Spleen (tissue), 11 donors: Measurements from ENCODE around the gene UBASH3B. TPM values are rescaled to one million over a fixed set of nuclear protein-coding genes. Genes with fewer than 3 reads are reported as not detected.
A peak's percentile ranks its signal among the peaks of the same experiment; 100 is the strongest.

Source experiments
- DNase-seq: peaks from one replicate; pipeline ENCODE4 v3.0.0-alpha.2; 2020
- H3K27ac ChIP-seq, 8 donors: fragments of 200-600 bp; sonication (generic) in 7 of 8; 1 replicate in 4 of 8; 2 replicates in 4 of 8; pipeline versions ENCODE4 v1.5.0 to v1.8.0; 2016 to 2021; ENCODE audit warnings: inconsistent platforms in 4 of 8, mild to moderate bottlenecking in 4 of 8, moderate library complexity in 1 of 8
- H3K27me3 ChIP-seq, 7 donors: fragments of 200-600 bp; sonication (generic) in 6 of 7; replicated peaks in 1 of 7; 1 replicate in 4 of 7; 2 replicates in 3 of 7; pipeline versions ENCODE4 v1.5.0 to v1.8.0; 2016 to 2021; ENCODE audit warnings: inconsistent platforms in 3 of 7, mild to moderate bottlenecking in 1 of 7
- H3K36me3 ChIP-seq, 6 donors: fragments of 200-600 bp; sonication (generic) in 5 of 6; 1 replicate in 4 of 6; 2 replicates in 2 of 6; pipeline versions ENCODE4 v1.5.0 to v1.8.0; 2016 to 2021; ENCODE audit warnings: inconsistent platforms in 2 of 6
- H3K4me1 ChIP-seq, 6 donors: fragments of 200-600 bp; sonication (generic) in 5 of 6; 1 replicate in 3 of 6; 2 replicates in 3 of 6; pipeline versions ENCODE4 v1.5.0 to v1.8.0; 2016 to 2021; ENCODE audit warnings: inconsistent platforms in 3 of 6
- H3K4me3 ChIP-seq, 8 donors: fragments of 200-600 bp; sonication (generic) in 7 of 8; 1 replicate in 4 of 8; 2 replicates in 4 of 8; pipeline versions ENCODE4 v1.5.0 to v1.8.0; 2016 to 2021; ENCODE audit warnings: inconsistent platforms in 4 of 8, mild to moderate bottlenecking in 4 of 8, moderate library complexity in 2 of 8
- H3K9me3 ChIP-seq, 8 donors: fragments of 200-600 bp; sonication (generic) in 7 of 8; 1 replicate in 4 of 8; 2 replicates in 4 of 8; pipeline versions ENCODE4 v1.5.0 to v1.8.0; 2016 to 2021; ENCODE audit warnings: inconsistent platforms in 4 of 8
- CTCF ChIP-seq, 11 experiments: fragments of 200-600 bp in 7 of 11; fragments of 450-650 bp in 4 of 11; sonication (generic) in 4 of 11; IDR thresholded peaks in 8 of 11; conservative IDR thresholded peaks in 3 of 11; 1 replicate in 7 of 11; 2 replicates in 4 of 11; pipeline versions ENCODE4 v1.4.0 to v1.8.0; 2016 to 2021; ENCODE audit warnings: antibody characterized with exemption in 11 of 11, inconsistent platforms in 4 of 11, mild to moderate bottlenecking in 1 of 11
- POLR2A ChIP-seq, 3 donors: fragments of 450-650 bp; IDR thresholded peaks; one replicate each; pipeline ENCODE4 v1.5.1; 2017; ENCODE audit warnings: antibody characterized with exemption in 3 of 3, mild to moderate bottlenecking in 1 of 3
- POLR2AphosphoS5 ChIP-seq, 3 donors: sonication (generic); formaldehyde crosslinking; IDR thresholded peaks; one replicate each; pipeline ENCODE4 v1.5.1; 2017; ENCODE audit warnings: antibody characterized with exemption in 3 of 3
- WGBS, 5 donors: extraction: QIAGEN DNeasy Blood & Tissue Kit in 3 of 5; methylation state at CpG; one replicate each; pipeline versions ENCODE4 v1.1.5 to v1.1.7; 2013 to 2018; 5-methylcytosine and 5-hydroxymethylcytosine counted together
- intact Hi-C: fragments of 100-400 bp; cut with DNase I; formaldehyde crosslinking; loops from one replicate; pipeline ENCODE4 v1.15.0; 2023; ENCODE audit warnings: low total_unique reads
- polyA plus RNA-seq, 3 donors: library from polyadenylated mRNA; stranded (reverse); fragments of 200-250 nt; gene quantifications; one replicate each; pipeline ENCODE4 v1.2.1, GENCODE V29; 2013
- total RNA-seq, 7 donors: library from RNA; depleted of rRNA in 3 of 7; stranded (reverse); fragments of >200 nt in 3 of 7; fragmentation: NEBNext Ultra II Directional in 4 of 7; extraction: Animal tissue kit (Norgen Biotek cat#: 25700) in 4 of 7; gene quantifications; one replicate each; pipeline versions ENCODE4 v1.1.0 to v1.2.1, GENCODE V29; 2016 to 2021
- donor health status: healthy with polysubstance abuse.
- donor health status: DM: no; HTN: no; CAD: no; lungs with moderate emphysema.
- donor health status: DM: no; HTN: no; CAD: no.
- donor health status: Bipolar disorder and iron deficiency.
- donor health status: healthy.
- donor health status: DM: no; HTN: no; CAD: no.
- donor health status: DM: yes; HTN: yes; CAD: no.

UBASH3B gene
- total and polyA plus RNA-seq, 10 donors, result 4.4 to 190 (median 77.9) TPM

DNA sequence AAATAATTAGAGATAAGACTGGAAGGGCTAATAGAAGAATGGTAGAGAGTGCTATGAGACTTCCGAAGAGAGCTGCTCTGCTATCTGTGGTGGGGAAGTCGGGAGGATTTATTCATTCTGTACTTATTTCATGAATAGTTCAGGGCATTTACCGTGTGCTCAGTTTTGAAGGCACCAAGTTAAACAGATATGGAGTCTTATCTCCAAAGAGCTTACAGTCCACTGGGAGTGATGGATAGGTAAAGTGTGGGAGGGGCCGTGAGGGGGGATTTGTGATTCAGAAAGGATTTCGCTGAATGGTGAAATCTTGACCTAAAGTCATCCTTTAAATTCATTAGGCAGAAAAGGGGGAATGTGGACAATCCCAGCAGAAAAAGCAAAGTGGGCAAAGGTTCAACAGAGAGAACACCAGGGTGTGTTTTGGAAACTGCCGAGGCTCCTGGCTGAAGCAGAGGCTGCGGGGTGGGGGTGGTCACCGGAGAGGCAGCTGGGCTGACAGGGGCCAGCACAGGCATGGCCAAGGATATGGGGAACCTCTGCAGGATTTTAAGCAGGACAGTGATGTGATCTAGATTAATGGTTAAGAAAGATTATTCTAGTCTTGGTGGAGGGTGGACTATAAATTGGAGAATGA lies 91.2 kb downstream of the UBASH3B start:
- Histone ChIP-seq H3K27me3 (no peaks in the 10 kb centered on the region), H3K4me3 (no peak overlapping the region), H3K36me3 (peaks cover 0 to 6% (median 0%) of the 10 kb centered on the region in 6 donors), H3K9me3 (no peaks in the 10 kb centered on the region), H3K27ac (peak overlapping the region in 7 of 8 donors; percentile 53 to 89 (median 82)), H3K4me1 (peaks cover 52 to 100% (median 86%) of the 10 kb centered on the region in 6 donors)
- no peak for DNase-seq
- TF ChIP-seq CTCF (IDR thresholded peaks at IDR 0.05 in 8 of 11, conservative IDR thresholded peaks at IDR 0.05 in 3 of 11) (no peak), POLR2AphosphoS5 (IDR thresholded peaks at IDR 0.05) (peak in 1 of 3 donors; percentile 12), POLR2A (IDR thresholded peaks at IDR 0.05) (no peak)
- intact Hi-C loops, result no loop called here
- WGBS, 5 donors, result 84 to 91% (median 87%) methylated on average over 8 of the region's 8 CpGs

DNA sequence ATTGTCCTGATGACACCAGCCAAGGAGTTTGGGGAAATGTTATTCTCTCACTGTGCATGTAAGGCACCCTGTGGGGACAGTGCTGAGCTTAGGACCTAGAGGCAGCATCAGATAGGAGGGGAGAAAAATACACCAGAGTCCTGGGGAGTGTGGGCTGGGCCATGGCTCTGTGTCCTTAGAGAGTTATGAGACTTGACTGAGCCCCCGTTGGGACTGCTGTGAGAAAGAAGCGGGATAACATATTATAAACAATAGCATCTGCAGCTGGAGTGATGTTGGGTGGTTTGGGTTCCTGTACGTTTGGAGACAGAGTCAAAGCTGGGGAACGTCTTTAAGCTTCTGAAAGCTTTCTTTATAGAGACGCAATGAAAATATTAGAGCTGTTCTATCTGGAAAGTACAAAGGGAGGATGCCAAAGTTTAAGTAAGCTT lies 91.8 kb downstream of the UBASH3B start:
- DNase-seq, result no peak
- Histone ChIP-seq H3K9me3 (no peaks in the 10 kb centered on the region), H3K27ac (peak overlapping the region in 6 of 8 donors; percentile 53 to 89 (median 83)), H3K36me3 (peaks cover 0 to 6% (median 0%) of the 10 kb centered on the region in 6 donors), H3K4me3 (no peak overlapping the region), H3K4me1 (peaks cover 46 to 100% (median 83%) of the 10 kb centered on the region in 6 donors), H3K27me3 (no peaks in the 10 kb centered on the region)
- 61 to 71% (median 66%) methylated on average over 5 of the region's 5 CpGs for WGBS, 5 donors
- intact Hi-C loops, result no loop called here
- no peak for TF ChIP-seq CTCF (IDR thresholded peaks at IDR 0.05 in 8 of 11, conservative IDR thresholded peaks at IDR 0.05 in 3 of 11)
- TF ChIP-seq POLR2A (IDR thresholded peaks at IDR 0.05), result no peak
- TF ChIP-seq POLR2AphosphoS5 (IDR thresholded peaks at IDR 0.05), result peak in 1 of 3 donors; percentile 25

GRCh38 chr11:122749005-122749687 lies 93.6 kb downstream of the UBASH3B start:
- Histone ChIP-seq H3K4me1 (peaks cover 28 to 100% (median 75%) of the 10 kb centered on the region in 6 donors), H3K27me3 (no peaks in the 10 kb centered on the region), H3K9me3 (no peaks in the 10 kb centered on the region), H3K4me3 (no peak overlapping the region), H3K36me3 (peaks cover 0 to 6% (median 0%) of the 10 kb centered on the region in 6 donors), H3K27ac (peak overlapping the region in 7 of 8 donors; percentile 31 to 89 (median 82))
- 23 to 34% (median 23%) methylated on average over 3 to 5 of the region's 5 CpGs for WGBS, 5 donors
- intact Hi-C loops, result no loop called here
- TF ChIP-seq POLR2A (IDR thresholded peaks at IDR 0.05), result no peak
- peak in 1 of 3 donors; percentile 92 for TF ChIP-seq POLR2AphosphoS5 (IDR thresholded peaks at IDR 0.05)
- TF ChIP-seq CTCF (IDR thresholded peaks at IDR 0.05 in 8 of 11, conservative IDR thresholded peaks at IDR 0.05 in 3 of 11), result no peak
- no peak for DNase-seq

- no peak overlapping the region for H3K4me3 ChIP-seq
- no peak for TF ChIP-seq POLR2AphosphoS5 (IDR thresholded peaks at IDR 0.05)
- no peak for DNase-seq
- 72 to 87% (median 80%) methylated on average over 5 of the region's 5 CpGs for WGBS, 5 donors
- no peaks in the 10 kb centered on the region for H3K27me3 ChIP-seq
- intact Hi-C loops, result no loop called here
- H3K9me3 ChIP-seq, result no peaks in the 10 kb centered on the region
- peak overlapping the region in 4 of 8 donors; percentile 82 to 89 (median 85) for H3K27ac ChIP-seq
- H3K36me3 ChIP-seq, result peaks cover 0 to 6% (median 0%) of the 10 kb centered on the region in 6 donors
- H3K4me1 ChIP-seq, result peaks cover 33 to 100% (median 75%) of the 10 kb centered on the region in 6 donors
These were observed 94.5 kb downstream of the UBASH3B start for GRCh38 chr11:122750049-122750448.
